K562 (cell line): ENCODE data around the gene MRPL44. TPM values are rescaled to one million over a fixed set of nuclear protein-coding genes. Genes with fewer than 3 reads are reported as not detected.

ENCODE experiments used
- ATAC-seq: fragments of 200-7000 bp; cut with Tn5 transposase; 3 replicates; pipeline ENCODE4 v1.9.1; 2020; ENCODE audit warnings: moderate library complexity
- BruUV-seq: library from RNA; stranded (reverse); fragments of 400-500 nt; replicated peaks from 2 replicates; lab custom pipeline; 2021; lab: Mats Ljungman, UMichigan
- CTCF ChIA-PET: fragments of 300-600 bp; formaldehyde crosslinking; extraction: SDS; loops from one replicate; lab custom pipeline; 2021; ENCODE audit warnings: low intra/inter-chr PET ratio; lab: Yijun Ruan, JAX
- POLR2A ChIA-PET: fragments of 300-600, 350-650 bp; sonication (Branson Sonifier 250); formaldehyde crosslinking; extraction: SDS; loops from one replicate; lab custom pipeline; 2021; ENCODE audit warnings: antibody characterized with exemption, inconsistent platforms; lab: Yijun Ruan, JAX
- DNase-seq, 4 experiments: peaks; one replicate each; pipeline versions ENCODE4 v3.0.0 to v3.0.0-alpha.2; 2011 to 2018; ENCODE audit warnings: low spot score in 3 of 4, mixed read lengths in 3 of 4; ENCODE audit errors: extremely low read depth in 1 of 4
- FAIRE-seq: peaks from 2 replicates; lab custom pipeline; 2011; peaks lifted over from hg19 to GRCh38; lab: Jason Lieb, UNC
- H2AFZ ChIP-seq: 2 replicates; pipeline ENCODE4 v1.6.0; 2011; ENCODE audit warnings: low read depth, low read length, control low read depth, inconsistent platforms
- H3K27ac ChIP-seq: fragments of 200-600 bp; 3 replicates; pipeline ENCODE4 v1.8.0; 2011; ENCODE audit warnings: low read depth, mild to moderate bottlenecking, control low read depth, inconsistent platforms, low read length, moderate library complexity, mixed read lengths; ENCODE audit errors: extremely low read depth
- H3K27me3 ChIP-seq, 2 experiments: fragments of 300-600 bp in 1 of 2; 2 replicates in 1 of 2; 3 replicates in 1 of 2; pipeline versions ENCODE4 v1.6.0 to v1.8.0; 2011; ENCODE audit warnings: inconsistent platforms in 2 of 2, low read length in 2 of 2, mild to moderate bottlenecking in 1 of 2, mixed read lengths in 1 of 2, moderate library complexity in 1 of 2; ENCODE audit not compliant: control insufficient read depth in 2 of 2, insufficient read depth in 2 of 2
- H3K36me3 ChIP-seq: fragments of 300-600 bp; 3 replicates; pipeline ENCODE4 v1.8.0; 2011; ENCODE audit warnings: mild to moderate bottlenecking, low read length, inconsistent platforms; ENCODE audit not compliant: control insufficient read depth, insufficient read depth
- H3K4me1 ChIP-seq, 2 experiments: fragments of 200-600 bp in 1 of 2; replicated peaks in 1 of 2; 2 replicates in 1 of 2; 3 replicates in 1 of 2; pipeline versions ENCODE4 v1.5.1 to v1.8.0; 2011; ENCODE audit warnings: inconsistent platforms in 2 of 2, low read length in 2 of 2, mild to moderate bottlenecking in 1 of 2, mixed read lengths in 1 of 2, moderate library complexity in 1 of 2; ENCODE audit not compliant: control insufficient read depth in 2 of 2, insufficient read depth in 2 of 2
- H3K4me2 ChIP-seq: 2 replicates; pipeline ENCODE4 v1.6.1; 2011; ENCODE audit warnings: low read length, control low read depth, inconsistent platforms, mixed read lengths; ENCODE audit not compliant: insufficient read depth
- H3K4me3 ChIP-seq: fragments of 200-600 bp; sonication (generic), shearing (Covaris generic); 2 replicates; pipeline ENCODE4 v1.5.1; 2016; ENCODE audit warnings: control low read depth, inconsistent platforms
- H3K79me2 ChIP-seq: fragments of 200-600 bp; 3 replicates; pipeline ENCODE4 v1.8.0; 2011; ENCODE audit warnings: low read length, inconsistent platforms; ENCODE audit not compliant: control insufficient read depth, insufficient read depth
- H3K9ac ChIP-seq, 2 experiments: 2 replicates each; pipeline versions ENCODE4 v1.6.0 to v1.6.1; 2011; ENCODE audit warnings: low read depth in 2 of 2, low read length in 2 of 2, control low read depth in 1 of 2, inconsistent platforms in 1 of 2, mild to moderate bottlenecking in 1 of 2, mixed read lengths in 1 of 2; ENCODE audit not compliant: insufficient read depth in 1 of 2
- H3K9me1 ChIP-seq: one replicate; pipeline ENCODE4 v1.6.0; 2011; ENCODE audit warnings: inconsistent platforms, mild to moderate bottlenecking, low read length, moderate library complexity; ENCODE audit not compliant: control insufficient read depth, insufficient read depth
- H3K9me3 ChIP-seq: replicated peaks from 2 replicates; pipeline ENCODE4 v1.5.1; 2011; ENCODE audit warnings: low read depth, low read length, inconsistent platforms; ENCODE audit not compliant: control insufficient read depth, insufficient read depth
- H4K20me1 ChIP-seq: replicated peaks from 2 replicates; pipeline ENCODE4 v1.6.1; 2011; ENCODE audit warnings: low read length, inconsistent platforms, mixed read lengths; ENCODE audit not compliant: control insufficient read depth, insufficient read depth
- DDX20 ChIP-seq: fragments of 450-650 bp; IDR thresholded peaks from 2 replicates; pipeline ENCODE4 v1.6.1; 2016; ENCODE audit warnings: missing genetic modification characterization, low read depth, mild to moderate bottlenecking, missing compliant biosample characterization, moderate library complexity
- EWSR1 ChIP-seq: fragments of 450-650 bp; IDR thresholded peaks from 2 replicates; pipeline ENCODE4 v1.6.1; 2018; ENCODE audit warnings: borderline replicate concordance, mild to moderate bottlenecking, low read depth, moderate library complexity; ENCODE audit not compliant: partially characterized antibody
- HDAC3 ChIP-seq: fragments of 450-650 bp; IDR thresholded peaks from 2 replicates; pipeline ENCODE4 v1.6.1; 2018; ENCODE audit warnings: borderline replicate concordance, mild to moderate bottlenecking, moderate library complexity; ENCODE audit not compliant: partially characterized antibody
- HMG20B ChIP-seq: fragments of 250-450 bp; sonication (Bioruptor Pico); IDR thresholded peaks from 2 replicates; pipeline ENCODE4 v1.5.0; 2021; ENCODE audit warnings: mild to moderate bottlenecking
- HMGN3 ChIP-seq: IDR thresholded peaks from 2 replicates; pipeline ENCODE4 v1.6.1; 2011; ENCODE audit warnings: borderline replicate concordance, low read depth, mild to moderate bottlenecking, mixed read lengths, low read length; ENCODE audit not compliant: insufficient read length; ENCODE audit errors: extremely low read depth
- TAF15 ChIP-seq: fragments of 200-400 bp; formaldehyde crosslinking; IDR thresholded peaks from 2 replicates; pipeline ENCODE4 v1.6.1; 2017; ENCODE audit warnings: mild to moderate bottlenecking, low read depth, low read length, moderate library complexity
- YY1 ChIP-seq, 3 experiments: IDR thresholded peaks; 2 replicates each; pipeline ENCODE4 v1.6.1; 2011; ENCODE audit warnings: low read length in 2 of 3, mild to moderate bottlenecking in 2 of 3, moderate library complexity in 2 of 3, borderline replicate concordance in 1 of 3, control low read depth in 1 of 3, low read depth in 1 of 3; ENCODE audit not compliant: insufficient read depth in 3 of 3, insufficient replicate concordance in 2 of 3, control insufficient read depth in 1 of 3, insufficient read length in 1 of 3; ENCODE audit errors: extremely low read depth in 1 of 3
- ZFX ChIP-seq: sonication (generic); formaldehyde crosslinking; IDR thresholded peaks from 2 replicates; pipeline ENCODE4 v1.8.0; 2022; ENCODE audit warnings: mild to moderate bottlenecking, missing genetic modification reagents, moderate library complexity
- ZNF133 ChIP-seq: fragments of 250-450 bp; sonication (Bioruptor Pico); IDR thresholded peaks from 2 replicates; pipeline ENCODE4 v1.4.0; 2020; ENCODE audit warnings: mild to moderate bottlenecking
- ZNF239 ChIP-seq: fragments of 250-450 bp; sonication (Bioruptor Pico); IDR thresholded peaks from 2 replicates; pipeline ENCODE4 v1.4.0; 2020; ENCODE audit warnings: mild to moderate bottlenecking
- ZNF77 ChIP-seq: fragments of 250-450 bp; sonication (Bioruptor Pico); IDR thresholded peaks from 2 replicates; pipeline ENCODE4 v1.5.0; 2020
- WGBS: fragments of 100-300 bp; shearing (Covaris generic); methylation state at CpG from one replicate; pipeline ENCODE4 v1.1.6; 2016; ENCODE audit warnings: low coverage, mixed read lengths; ENCODE audit not compliant: insufficient coverage; ENCODE audit errors: missing lambda C conversion rate; 5-methylcytosine and 5-hydroxymethylcytosine counted together
- in situ Hi-C: fragments of 300-500 bp; cut with MboI; formaldehyde crosslinking; loops from 4 replicates; pipeline ENCODE4 v1.15.0; 2018; ENCODE audit warnings: inconsistent platforms, mixed read lengths
- intact Hi-C: fragments of 100-400 bp; cut with micrococcal nuclease; formaldehyde crosslinking; loops from 2 replicates; pipeline ENCODE4 v1.14.2; 2022
- polyA plus RNA-seq, 8 experiments: library from polyadenylated mRNA; depleted of rRNA in 4 of 8; stranded (reverse) in 5 of 8; unstranded in 3 of 8; fragments of >200 nt; fragmentation: Nextera tagmentation in 2 of 8; fragmentation: Illumina TruSeq in 1 of 8; extraction: Ambion mirVana in 2 of 8; extraction: Trizol in 1 of 8; gene quantifications; 2 replicates each; pipeline versions ENCODE4 v1.2.1 to v1.2.3, GENCODE V29; 2011 to 2014; ENCODE audit warnings: inconsistent platforms in 1 of 8, missing spikeins in 1 of 8
- total RNA-seq, 7 experiments: library from RNA; depleted of rRNA in 6 of 7; stranded (reverse); fragments of >200 nt in 6 of 7; fragmentation: Illumina TruSeq in 2 of 7; extraction: Trizol in 2 of 7; gene quantifications; 2 replicates each; pipeline versions ENCODE4 v1.2.1 to v1.2.3, GENCODE V29; 2011 to 2021; ENCODE audit warnings: low replicate concordance in 1 of 7
- TF ChIP-seq, protein P1 (sequence below): fragments of 250-450 bp; sonication (Bioruptor Pico); IDR thresholded peaks from 2 replicates; pipeline ENCODE4 v1.5.0; 2022; ENCODE audit warnings: mild to moderate bottlenecking

MRPL44 gene
- total and polyA plus RNA-seq, 9 of the 15 experiments (the other 6 are each of a cell fraction or from before 2014, with no cell fraction given), result 10.4 to 26.0 (median 20.2) TPM

DNA sequence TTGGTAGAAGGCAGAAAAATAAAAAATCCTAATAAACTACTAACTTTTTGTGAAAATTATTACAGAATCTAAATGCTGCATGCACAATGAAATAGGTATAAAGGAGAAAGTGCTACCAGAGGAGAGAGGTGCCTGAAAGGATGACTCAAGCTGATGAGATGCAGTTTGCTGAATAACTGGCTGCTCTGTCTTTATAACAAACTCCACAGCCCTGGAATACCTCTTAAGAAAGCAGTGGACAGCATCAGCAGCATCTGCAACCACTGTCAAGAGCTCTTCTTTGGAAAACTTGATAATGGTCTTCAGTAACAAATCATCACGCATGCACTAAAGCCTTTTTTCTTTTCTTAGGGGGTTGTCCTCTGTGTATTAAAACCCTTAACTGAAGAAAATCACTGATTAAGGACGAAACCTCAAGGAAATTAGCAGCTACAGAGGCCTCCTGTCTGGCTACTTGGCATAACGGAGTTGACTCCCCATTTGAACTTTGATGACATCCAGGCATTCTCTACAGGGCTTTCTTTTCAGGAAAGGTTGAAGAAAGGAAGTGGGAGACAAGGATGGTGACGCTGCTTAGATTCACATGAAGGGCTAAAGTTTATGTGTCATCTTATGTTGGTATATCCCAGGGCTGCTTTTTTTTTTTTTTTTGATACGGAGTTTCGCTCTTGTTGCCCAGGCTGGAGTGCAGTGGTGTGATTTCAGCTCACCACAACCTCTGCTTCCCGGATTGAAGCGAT lies 40.9 kb upstream of the MRPL44 start:
- POLR2A ChIA-PET, result interaction anchor here (1.5 kb wide), 1 partner anchor 8 kb away, joined by 3 read pairs; no protein-coding TSS in a partner anchor
- BruUV-seq, result no TSS peak
- in situ Hi-C loops, result no loop called here

DNA sequence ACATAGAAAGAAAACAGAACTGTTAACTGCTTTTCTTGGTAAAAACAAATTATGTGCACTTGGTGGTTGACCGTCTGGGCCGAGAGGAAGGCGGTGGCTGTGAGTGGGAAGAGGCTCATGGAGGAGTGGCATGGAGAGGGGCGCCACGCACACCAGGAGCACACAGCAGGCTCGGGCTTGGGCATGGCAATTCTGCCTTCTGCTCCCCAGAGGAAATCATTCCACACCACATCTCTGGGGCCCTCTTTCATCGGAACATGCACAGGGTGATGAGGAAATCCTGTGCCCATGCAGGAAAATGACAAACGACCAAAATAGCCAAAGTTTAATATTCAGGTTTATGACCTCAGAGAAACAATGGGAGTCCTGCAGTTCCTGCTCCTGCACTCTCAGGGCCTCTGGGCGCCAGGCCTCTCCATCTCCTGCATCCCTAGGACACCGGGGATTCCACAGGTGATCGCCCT lies 38.6 kb upstream of the MRPL44 start:
- H3K4me1 ChIP-seq, result 0 out of 5 replicates have a peak, but pooled peaks cover 0 to 3% of the 10 kb centered on the region in 2 experiments
- H2AFZ ChIP-seq, result no peak overlapping the region
- BruUV-seq, result no TSS peak
- no peak overlapping the region for H3K9ac ChIP-seq
- FAIRE-seq, result no peak
- no peak overlapping the region for H3K4me2 ChIP-seq
- H3K9me3 ChIP-seq, result no peaks in the 10 kb centered on the region
- intact Hi-C loops, result no loop called here
- no peak for ATAC-seq
- DNase-seq, result no peak
- 85% methylated on average over 10 of the region's 11 CpGs for WGBS
- no peak overlapping the region for H3K27ac ChIP-seq
- ChIA-PET POLR2A (no interaction called here), CTCF (no interaction called here)
- in situ Hi-C loops, result no loop called here
- no peak overlapping the region for H3K4me3 ChIP-seq
- no peaks in the 10 kb centered on the region for H3K9me1 ChIP-seq
- no peaks in the 10 kb centered on the region; the same call in 1 of the 2 replicates for H4K20me1 ChIP-seq
- no peaks in the 10 kb centered on the region for H3K27me3 ChIP-seq
- 0 out of 3 replicates have a peak, but pooled peaks cover 2% of the 10 kb centered on the region for H3K36me3 ChIP-seq
- no peaks in the 10 kb centered on the region; the same call in 2 of the 3 replicates for H3K79me2 ChIP-seq
- TF ChIP-seq ZNF133, result no peak
- no peak for TF ChIP-seq ZNF77 (CRISPR knock-in tag)
- TF ChIP-seq, protein P1, sequence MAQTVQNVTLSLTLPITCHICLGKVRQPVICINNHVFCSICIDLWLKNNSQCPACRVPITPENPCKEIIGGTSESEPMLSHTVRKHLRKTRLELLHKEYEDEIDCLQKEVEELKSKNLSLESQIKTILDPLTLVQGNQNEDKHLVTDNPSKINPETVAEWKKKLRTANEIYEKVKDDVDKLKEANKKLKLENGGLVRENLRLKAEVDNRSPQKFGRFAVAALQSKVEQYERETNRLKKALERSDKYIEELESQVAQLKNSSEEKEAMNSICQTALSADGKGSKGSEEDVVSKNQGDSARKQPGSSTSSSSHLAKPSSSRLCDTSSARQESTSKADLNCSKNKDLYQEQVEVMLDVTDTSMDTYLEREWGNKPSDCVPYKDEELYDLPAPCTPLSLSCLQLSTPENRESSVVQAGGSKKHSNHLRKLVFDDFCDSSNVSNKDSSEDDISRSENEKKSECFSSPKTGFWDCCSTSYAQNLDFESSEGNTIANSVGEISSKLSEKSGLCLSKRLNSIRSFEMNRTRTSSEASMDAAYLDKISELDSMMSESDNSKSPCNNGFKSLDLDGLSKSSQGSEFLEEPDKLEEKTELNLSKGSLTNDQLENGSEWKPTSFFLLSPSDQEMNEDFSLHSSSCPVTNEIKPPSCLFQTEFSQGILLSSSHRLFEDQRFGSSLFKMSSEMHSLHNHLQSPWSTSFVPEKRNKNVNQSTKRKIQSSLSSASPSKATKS (CRISPR knock-in tag), result no peak
- TF ChIP-seq TAF15, result no peak
- no peak for TF ChIP-seq ZNF239
- no peak for TF ChIP-seq HMGN3
- no peak for TF ChIP-seq YY1 (IDR thresholded peaks at IDR 0.05; ENCODE audit: borderline replicate concordance in 1 of 3, control insufficient read depth in 1 of 3, extremely low read depth in 1 of 3, insufficient read depth in 3 of 3, insufficient read length in 1 of 3, insufficient replicate concordance in 2 of 3, low read depth in 1 of 3, low read length in 2 of 3)
- TF ChIP-seq EWSR1, result no peak
- no peak for TF ChIP-seq DDX20

More for the DNA sequence above, 40.9 kb upstream of the MRPL44 start:
- Histone ChIP-seq H4K20me1 (no peaks in the 10 kb centered on the region; the same call in 1 of the 2 replicates), H3K27ac (no peak overlapping the region), H3K27me3 (no peaks in the 10 kb centered on the region), H3K4me2 (no peak overlapping the region), H3K4me3 (no peak overlapping the region), H3K9me1 (no peaks in the 10 kb centered on the region), H3K36me3 (0 out of 3 replicates have a peak, but pooled peaks cover 2% of the 10 kb centered on the region), H3K9ac (no peak overlapping the region), H2AFZ (no peak overlapping the region), H3K4me1 (0 out of 5 replicates have a peak, but pooled peaks cover 0 to 3% of the 10 kb centered on the region in 2 experiments), H3K9me3 (no peaks in the 10 kb centered on the region), H3K79me2 (no peaks in the 10 kb centered on the region)
- no peak for ATAC-seq
- TF ChIP-seq ZFX (CRISPR knock-in tag) (no peak), HMG20B (CRISPR knock-in tag) (no peak), HDAC3 (no peak)
- CTCF ChIA-PET, result no interaction called here
- DNase-seq, result no peak
- 88% methylated on average over 4 of the region's 8 CpGs for WGBS
- FAIRE-seq, result no peak
- intact Hi-C loops, result no loop called here
